BLaER1 (cell line): ENCODE measurements around the gene NFIC.

Experiments used
- H3K27ac ChIP-seq: shearing (Covaris generic); formaldehyde crosslinking; 2 replicates; pipeline ENCODE4 v1.8.1; 2022
- H3K27me3 ChIP-seq: shearing (Covaris generic); formaldehyde crosslinking; 2 replicates; pipeline ENCODE4 v1.8.1; 2022
- H3K36me3 ChIP-seq: shearing (Covaris generic); formaldehyde crosslinking; 2 replicates; pipeline ENCODE4 v1.8.1; 2022
- H3K4me1 ChIP-seq: shearing (Covaris generic); formaldehyde crosslinking; 2 replicates; pipeline ENCODE4 v1.8.1; 2022
- H3K4me2 ChIP-seq: shearing (Covaris generic); formaldehyde crosslinking; 2 replicates; pipeline ENCODE4 v1.8.1; 2022
- H3K4me3 ChIP-seq: shearing (Covaris generic); formaldehyde crosslinking; 2 replicates; pipeline ENCODE4 v1.8.1; 2022
- H3K9ac ChIP-seq: shearing (Covaris generic); formaldehyde crosslinking; 2 replicates; pipeline ENCODE4 v1.8.1; 2022
- H3K9me3 ChIP-seq: shearing (Covaris generic); formaldehyde crosslinking; 2 replicates; pipeline ENCODE4 v1.8.1; 2022
- H4K20me1 ChIP-seq: shearing (Covaris generic); formaldehyde crosslinking; 2 replicates; pipeline ENCODE4 v1.8.1; 2022
- Cebpa-rat ChIP-seq: shearing (Covaris generic); IDR thresholded peaks from 2 replicates; pipeline ENCODE4 v1.8.1; 2022

The NFIC gene

GRCh38 chr19:3510727-3511126 is 144.3 kb downstream of the NFIC start:
- Histone ChIP-seq H3K36me3 (peaks cover 64% of the 10 kb centered on the region), H3K9me3 (no peaks in the 10 kb centered on the region), H3K4me2 (no peak overlapping the region), H3K4me1 (peaks cover 79% of the 10 kb centered on the region), H3K27ac (no peak overlapping the region), H4K20me1 (peaks cover 86% of the 10 kb centered on the region), H3K4me3 (no peak overlapping the region), H3K27me3 (no peaks in the 10 kb centered on the region), H3K9ac (no peak overlapping the region)
- no peak for TF ChIP-seq Cebpa-rat

DNA sequence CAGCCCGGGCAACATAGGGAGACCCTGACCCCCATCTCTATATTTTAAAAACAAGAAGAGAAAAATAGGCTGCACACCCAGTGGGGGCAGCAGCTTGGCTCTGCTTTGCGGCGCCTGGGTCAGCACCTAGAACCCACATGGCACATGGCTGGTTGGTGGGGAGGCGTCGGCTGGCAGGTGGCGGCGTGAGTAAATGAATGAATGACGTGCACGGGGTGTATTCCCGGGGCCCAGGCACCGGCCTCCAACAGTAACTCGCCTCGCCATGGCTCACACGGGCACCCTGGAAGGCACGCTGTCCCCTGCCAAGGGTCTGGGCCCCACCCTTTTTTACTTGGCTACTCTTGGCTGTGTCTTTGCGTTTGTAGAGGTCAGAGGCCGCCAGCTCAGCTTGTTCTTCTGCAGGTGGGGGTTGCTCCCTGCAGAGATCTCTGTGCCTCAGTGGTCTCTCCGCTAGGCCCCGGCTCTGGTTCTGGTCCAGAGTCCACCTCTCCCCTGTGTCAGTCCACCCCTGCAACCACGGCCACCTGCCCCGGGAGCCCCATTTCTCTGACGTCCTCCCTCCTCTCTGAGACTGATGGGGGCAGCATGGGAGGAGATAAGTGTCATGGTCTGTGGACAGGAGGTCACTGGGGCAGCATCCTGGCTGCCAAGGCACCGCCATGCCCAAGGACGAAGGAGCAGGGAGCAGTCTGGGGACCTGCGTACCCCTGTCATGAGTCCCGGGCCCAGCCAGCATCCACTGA is 145.3 kb downstream of the NFIC start:
- Histone ChIP-seq H3K9ac (peak overlapping the region; percentile 26; the same call in 1 of the 2 replicates), H4K20me1 (peaks cover 95% of the 10 kb centered on the region), H3K9me3 (no peaks in the 10 kb centered on the region), H3K4me1 (peaks cover 88% of the 10 kb centered on the region), H3K27ac (peak overlapping the region; percentile 44; the same call in 1 of the 2 replicates), H3K36me3 (peaks cover 64% of the 10 kb centered on the region), H3K4me3 (no peak overlapping the region), H3K4me2 (no peak overlapping the region; the same call in 1 of the 2 replicates), H3K27me3 (no peaks in the 10 kb centered on the region)
- TF ChIP-seq Cebpa-rat: no peak

DNA sequence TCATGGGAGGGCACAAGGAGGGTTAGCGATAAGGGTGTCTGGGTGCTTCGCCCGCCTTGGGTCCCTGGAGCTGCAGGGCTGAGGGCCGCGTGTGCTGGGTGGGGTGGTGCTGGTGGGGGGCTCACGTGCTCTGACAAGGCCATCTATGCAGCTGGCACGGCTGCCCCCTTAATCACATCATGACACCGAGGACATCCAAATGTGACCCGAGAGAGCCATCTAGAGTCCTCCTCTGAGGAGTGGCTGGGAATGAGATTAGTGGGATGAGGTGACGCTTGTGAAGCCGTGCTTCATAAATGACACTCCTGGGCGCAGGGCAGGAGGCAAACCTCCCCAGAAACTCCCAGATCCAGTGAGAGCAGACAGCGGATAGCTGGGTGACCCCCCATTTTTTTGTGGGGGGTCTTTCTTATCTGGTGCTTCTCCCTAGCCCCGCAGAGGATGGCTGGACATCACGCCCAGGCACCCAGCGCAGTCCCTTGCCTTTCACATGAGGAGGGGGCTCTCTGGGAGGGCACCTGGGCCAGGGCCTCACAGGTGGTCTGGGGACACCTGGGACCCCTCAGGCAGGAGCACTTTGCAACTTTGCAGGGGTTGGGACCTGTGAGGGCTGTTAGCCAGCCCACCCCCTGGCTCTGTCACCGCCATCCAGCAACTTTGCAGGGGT is 146.3 kb downstream of the NFIC start:
- H3K9ac ChIP-seq: peak overlapping the region; percentile 34; the same call in 1 of the 2 replicates
- peaks cover 91% of the 10 kb centered on the region for H3K4me1 ChIP-seq
- H4K20me1 ChIP-seq: peaks cover 99% of the 10 kb centered on the region

DNA sequence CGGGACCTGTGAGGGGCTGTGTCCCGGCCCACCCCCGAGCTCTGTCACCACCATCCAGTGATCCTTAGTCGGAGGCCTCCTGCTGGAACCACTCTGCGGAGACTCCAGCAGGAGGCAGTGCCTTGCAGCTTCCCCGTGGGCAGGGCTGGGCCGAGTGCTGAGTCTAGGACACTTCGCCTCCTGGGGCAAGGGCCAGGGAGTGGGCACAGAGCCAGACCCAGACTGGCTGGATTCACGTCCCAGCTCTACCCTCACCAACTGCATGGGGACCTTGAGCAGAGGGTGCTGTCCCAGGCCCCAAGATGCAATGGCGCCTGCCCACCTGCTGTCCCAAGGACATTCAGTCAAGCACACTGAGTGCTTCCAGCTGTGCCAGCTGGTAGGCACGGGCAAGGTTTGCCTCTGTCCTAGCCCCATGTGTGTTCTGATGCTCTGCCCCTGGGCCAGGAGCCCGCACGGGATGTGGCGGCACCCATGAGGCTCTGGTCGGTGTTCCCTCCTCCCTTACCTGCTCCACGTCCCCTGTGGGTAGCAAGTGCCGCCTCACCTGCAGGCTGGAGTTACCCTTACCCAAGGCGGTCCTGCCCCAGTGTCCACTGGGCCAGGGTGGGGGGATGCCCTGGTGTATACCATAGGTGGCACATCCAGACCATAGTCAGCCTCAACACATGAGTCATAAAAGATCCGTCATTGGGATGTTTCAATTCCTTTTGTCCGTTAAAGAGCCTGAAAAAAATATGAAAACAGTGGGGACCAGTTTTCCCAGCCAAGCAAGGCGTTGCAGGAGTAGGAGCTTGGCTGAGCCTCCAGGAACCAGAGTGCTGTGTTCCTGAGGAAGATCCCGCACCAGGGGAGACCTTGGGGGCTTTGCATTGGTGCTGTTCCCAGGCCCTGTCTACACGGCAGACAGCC is 147.1 kb downstream of the NFIC start:
- no peaks in the 10 kb centered on the region for H3K9me3 ChIP-seq
- H4K20me1 ChIP-seq: peaks cover 100% of the 10 kb centered on the region
- 0 out of 2 replicates have a peak overlapping the region, but pooled peaks have one; percentile 34 for H3K9ac ChIP-seq
- H3K36me3 ChIP-seq: peaks cover 63% of the 10 kb centered on the region
- H3K4me1 ChIP-seq: peaks cover 92% of the 10 kb centered on the region
- no peaks in the 10 kb centered on the region for H3K27me3 ChIP-seq
- H3K4me3 ChIP-seq: no peak overlapping the region
- TF ChIP-seq Cebpa-rat: no peak
- peak overlapping the region; percentile 13; the same call in 1 of the 2 replicates for H3K27ac ChIP-seq
- H3K4me2 ChIP-seq: peak overlapping the region; percentile 98

More for the DNA sequence above, 146.3 kb downstream of the NFIC start:
- Histone ChIP-seq H3K27me3 (no peaks in the 10 kb centered on the region), H3K4me3 (no peak overlapping the region), H3K4me2 (peak overlapping the region; percentile 98; the same call in 1 of the 2 replicates), H3K36me3 (peaks cover 64% of the 10 kb centered on the region), H3K27ac (no peak overlapping the region), H3K9me3 (no peaks in the 10 kb centered on the region)
- no peak for TF ChIP-seq Cebpa-rat

- peaks cover 96% of the 10 kb centered on the region for H3K4me1 ChIP-seq
- H4K20me1 ChIP-seq: peaks cover 100% of the 10 kb centered on the region
- peak overlapping the region; percentile 98 for H3K4me2 ChIP-seq
- peaks cover 48% of the 10 kb centered on the region for H3K36me3 ChIP-seq
- no peak overlapping the region for H3K4me3 ChIP-seq
- H3K27ac ChIP-seq: peak overlapping the region; percentile 55
- H3K27me3 ChIP-seq: no peaks in the 10 kb centered on the region
- no peak for TF ChIP-seq Cebpa-rat
- no peaks in the 10 kb centered on the region for H3K9me3 ChIP-seq
- H3K9ac ChIP-seq: peak overlapping the region; percentile 23; the same call in 1 of the 2 replicates
These were observed 148.5 kb downstream of the NFIC start for GRCh38 chr19:3514930-3515329.

GRCh38 chr19:3515891-3516422 is 149.6 kb downstream of the NFIC start:
- H3K4me2 ChIP-seq: peak overlapping the region; percentile 98
- TF ChIP-seq Cebpa-rat: no peak
- no peaks in the 10 kb centered on the region for H3K27me3 ChIP-seq
- peaks cover 100% of the 10 kb centered on the region for H3K4me1 ChIP-seq
- peak overlapping the region; percentile 67 for H3K9ac ChIP-seq
- peak overlapping the region; percentile 50 for H3K4me3 ChIP-seq
- H3K36me3 ChIP-seq: peaks cover 44% of the 10 kb centered on the region
- no peaks in the 10 kb centered on the region for H3K9me3 ChIP-seq
- peak overlapping the region; percentile 88 for H3K27ac ChIP-seq
- H4K20me1 ChIP-seq: peaks cover 100% of the 10 kb centered on the region

- peak overlapping the region; percentile 50 for H3K4me3 ChIP-seq
- no peak for TF ChIP-seq Cebpa-rat
- peak overlapping the region; percentile 88 for H3K27ac ChIP-seq
- peak overlapping the region; percentile 98 for H3K4me2 ChIP-seq
- no peaks in the 10 kb centered on the region for H3K9me3 ChIP-seq
- peaks cover 100% of the 10 kb centered on the region for H4K20me1 ChIP-seq
- H3K4me1 ChIP-seq: peaks cover 100% of the 10 kb centered on the region
- peak overlapping the region; percentile 67 for H3K9ac ChIP-seq
- no peaks in the 10 kb centered on the region for H3K27me3 ChIP-seq
- peaks cover 43% of the 10 kb centered on the region for H3K36me3 ChIP-seq
These were observed 150.4 kb downstream of the NFIC start for GRCh38 chr19:3516675-3517207.

- no peaks in the 10 kb centered on the region for H3K9me3 ChIP-seq
- peaks cover 100% of the 10 kb centered on the region for H3K4me1 ChIP-seq
- H4K20me1 ChIP-seq: peaks cover 100% of the 10 kb centered on the region
- H3K27me3 ChIP-seq: no peaks in the 10 kb centered on the region
- no peak for TF ChIP-seq Cebpa-rat
- H3K36me3 ChIP-seq: peaks cover 43% of the 10 kb centered on the region
- peak overlapping the region; percentile 98 for H3K4me2 ChIP-seq
- H3K4me3 ChIP-seq: no peak overlapping the region
- H3K27ac ChIP-seq: peak overlapping the region; percentile 33; the same call in 1 of the 2 replicates
- H3K9ac ChIP-seq: no peak overlapping the region
These were observed 151.3 kb downstream of the NFIC start for GRCh38 chr19:3517638-3518037.

- H3K27me3 ChIP-seq: no peaks in the 10 kb centered on the region
- H3K9me3 ChIP-seq: no peaks in the 10 kb centered on the region
- H3K4me3 ChIP-seq: no peak overlapping the region
- H4K20me1 ChIP-seq: peaks cover 100% of the 10 kb centered on the region
- H3K4me2 ChIP-seq: peak overlapping the region; percentile 98
- H3K27ac ChIP-seq: peak overlapping the region; percentile 68; the same call in 1 of the 2 replicates
- H3K9ac ChIP-seq: no peak overlapping the region
- no peak for TF ChIP-seq Cebpa-rat
- H3K4me1 ChIP-seq: peaks cover 96% of the 10 kb centered on the region
- peaks cover 43% of the 10 kb centered on the region for H3K36me3 ChIP-seq
These were observed 151.9 kb downstream of the NFIC start for GRCh38 chr19:3518255-3518654.
